NCI-H2227 treated with DMSO at 0.1 percent for 48 hours (cell line): ENCODE data around the gene SPAG6.

ENCODE experiments used
- DNase-seq: peaks from one replicate; lab custom pipeline; 2025; lab: John Stamatoyannopoulos, UW

SPAG6 gene

DNA sequence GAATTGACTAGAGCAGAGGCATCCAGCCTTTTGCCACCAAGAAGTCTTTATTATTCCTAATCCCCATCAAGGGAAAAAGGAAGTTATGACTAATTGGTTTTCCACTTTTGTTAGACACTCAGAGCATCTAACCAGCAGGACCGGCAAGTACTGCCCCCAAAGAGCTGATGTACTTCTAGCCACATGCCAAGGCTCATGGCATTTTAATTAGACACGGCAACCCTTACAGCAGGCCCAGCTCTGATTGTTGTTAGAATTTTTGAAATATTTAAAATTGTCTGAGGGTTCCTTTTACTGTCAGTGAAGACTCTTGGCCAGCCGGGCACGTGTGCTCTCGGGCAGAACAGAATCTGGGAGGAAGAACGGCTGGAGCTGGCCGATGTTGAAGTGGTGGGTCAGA lies 114.8 kb downstream of the SPAG6 start:
- DNase-seq = no peak

DNA sequence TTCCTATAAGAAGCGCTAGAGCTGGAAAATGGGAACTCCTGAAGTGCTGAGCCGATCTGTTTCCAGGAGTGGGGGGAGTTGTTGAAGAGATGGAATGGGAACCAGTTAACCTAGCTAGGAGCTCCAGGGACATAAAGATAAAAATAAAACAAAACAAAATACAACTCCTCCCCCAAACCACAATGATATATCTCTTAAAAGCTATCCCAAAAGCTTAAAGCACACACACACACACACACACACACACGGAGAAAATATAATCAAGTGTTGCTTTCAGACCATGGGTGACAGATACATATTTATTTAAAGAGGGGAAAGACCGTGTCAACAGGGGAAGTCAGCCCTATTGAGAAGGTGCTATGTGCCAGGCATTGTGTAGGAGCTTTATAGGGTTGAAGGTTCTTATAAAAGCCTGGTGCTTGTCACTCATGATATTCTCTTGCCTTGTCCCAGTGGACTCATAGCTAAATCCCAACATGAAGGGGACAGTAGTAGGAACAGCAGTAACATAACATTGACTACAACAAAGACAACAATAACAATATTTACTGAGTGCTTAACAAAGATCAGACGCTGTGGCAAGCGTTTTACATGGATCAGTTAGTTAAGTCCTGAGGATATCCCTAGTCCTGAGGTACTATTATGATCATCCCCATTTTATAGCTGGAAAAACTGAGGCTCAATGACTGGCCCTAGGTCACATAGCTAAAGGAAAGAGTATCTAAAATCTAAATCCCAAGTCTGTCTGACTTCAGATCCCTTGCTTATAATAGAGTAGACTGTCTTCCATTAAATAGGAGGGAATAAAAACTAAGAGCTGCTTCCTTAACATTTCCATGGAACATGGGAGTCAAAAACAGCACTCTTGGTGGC lies 115.5 kb downstream of the SPAG6 start:
- no peak for DNase-seq

DNA sequence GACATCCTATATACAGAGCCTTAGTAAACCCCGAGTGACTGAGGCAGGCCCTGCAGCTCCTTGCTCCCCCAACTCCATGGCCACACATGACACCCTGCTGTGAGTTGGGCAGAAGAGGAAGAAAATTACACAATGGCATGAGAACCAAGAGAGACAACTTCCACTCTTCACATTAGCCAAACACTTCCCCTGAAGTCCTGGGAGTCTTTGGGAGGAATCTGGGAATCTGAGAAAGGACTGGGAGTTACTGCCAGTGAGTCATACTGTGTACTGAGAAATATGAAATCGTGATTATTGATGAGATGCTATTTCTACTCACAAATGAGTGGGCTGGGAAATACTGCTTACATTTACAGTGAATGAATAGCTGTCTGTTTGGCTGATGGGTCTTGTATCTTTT lies 116.6 kb downstream of the SPAG6 start:
- no peak for DNase-seq

DNA sequence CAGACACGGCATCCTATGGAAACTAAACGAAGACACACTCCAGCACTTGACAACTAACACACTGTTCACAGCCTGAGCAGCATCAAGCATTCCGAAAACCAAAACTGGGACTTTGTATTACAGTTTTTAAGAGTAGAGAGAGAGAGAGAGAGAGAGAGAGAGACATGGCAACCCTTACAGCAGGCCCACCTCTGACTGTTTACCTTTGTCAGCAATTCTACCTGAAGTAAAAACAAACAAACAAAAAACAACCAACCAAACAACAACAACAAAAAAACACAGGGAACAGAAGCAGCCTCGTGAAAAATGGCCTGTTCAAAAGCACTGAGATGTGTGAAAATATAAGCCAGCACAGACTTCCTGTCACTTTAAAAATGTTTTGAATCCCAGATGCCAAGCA lies 118.0 kb downstream of the SPAG6 start:
- DNase-seq = no peak

DNA sequence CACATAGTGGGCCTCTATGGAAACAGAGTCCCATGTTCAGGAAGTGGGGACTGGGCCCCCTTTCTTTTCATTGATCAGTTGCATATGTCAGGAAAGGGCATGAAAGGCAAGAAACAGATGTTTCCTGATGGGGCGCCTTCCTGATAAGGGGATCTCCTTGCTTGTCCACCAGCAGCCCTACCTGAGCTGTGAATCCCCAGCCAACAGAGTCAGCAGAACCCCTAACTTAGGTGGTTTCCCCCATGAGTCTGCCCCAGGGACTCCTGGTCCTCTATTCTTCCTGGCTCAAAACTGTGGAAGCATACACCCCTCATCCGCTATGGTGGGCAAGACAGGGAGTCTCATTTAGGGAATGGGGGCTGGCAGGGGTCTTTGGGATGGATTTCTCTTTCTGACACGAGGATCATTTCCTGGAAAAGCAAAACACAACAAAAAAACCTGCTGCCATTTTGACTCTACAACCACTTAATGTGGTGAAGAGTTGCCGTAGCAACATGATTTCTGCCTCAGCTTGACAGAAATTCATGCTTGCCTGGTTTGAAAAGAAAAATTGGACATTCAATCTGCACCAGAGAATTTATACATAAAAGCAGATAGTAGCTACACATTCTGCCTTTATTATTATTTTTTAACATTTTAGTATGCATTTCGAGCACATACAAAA lies 119.8 kb downstream of the SPAG6 start:
- DNase-seq = no peak

DNA sequence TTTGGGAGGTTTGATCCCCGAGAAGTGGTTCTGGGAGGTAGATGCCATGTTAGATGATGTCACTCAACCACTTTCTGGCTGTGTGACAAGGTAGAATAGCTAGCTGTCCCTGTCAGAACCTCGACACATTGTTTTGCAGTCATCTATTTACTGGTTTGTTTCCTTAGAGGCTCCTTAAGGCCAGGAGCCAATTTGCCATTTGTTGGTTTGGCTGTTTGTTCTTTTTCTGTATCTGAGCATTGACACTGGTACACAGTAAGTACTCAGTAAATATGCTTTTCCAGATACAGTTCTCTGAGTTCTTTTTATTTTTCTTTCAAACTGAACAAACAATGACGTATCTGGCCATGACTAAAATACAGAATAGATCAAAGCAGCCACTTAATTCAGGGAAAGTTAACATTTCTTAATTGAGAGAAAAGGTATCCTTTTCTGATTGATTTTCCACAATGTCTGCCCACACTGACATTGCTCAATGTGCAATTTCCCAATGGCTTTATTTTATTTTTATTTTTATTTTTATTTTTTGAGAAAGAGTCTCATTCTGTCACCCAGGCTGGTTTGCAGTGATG lies 121.6 kb downstream of the SPAG6 start:
- DNase-seq = no peak
